Colonic mucosa (tissue), 4 donors: Measurements from ENCODE around the gene RNF144A. TPM values are rescaled to one million over a fixed set of nuclear protein-coding genes. Genes with fewer than 3 reads are reported as not detected.

ENCODE experiments used
- DNase-seq: peaks from one replicate; pipeline ENCODE4 v3.0.0-alpha.2; 2020
- H3K27ac ChIP-seq: fragments of 200-600 bp; one replicate; pipeline ENCODE4 v1.8.0; 2021
- H3K27me3 ChIP-seq: fragments of 200-600 bp; one replicate; pipeline ENCODE4 v1.8.0; 2021
- H3K36me3 ChIP-seq: fragments of 200-600 bp; one replicate; pipeline ENCODE4 v1.8.0; 2021
- H3K4me1 ChIP-seq: fragments of 200-600 bp; one replicate; pipeline ENCODE4 v1.8.0; 2021; ENCODE audit warnings: mild to moderate bottlenecking
- H3K4me3 ChIP-seq: fragments of 200-600 bp; one replicate; pipeline ENCODE4 v1.8.0; 2021
- H3K9ac ChIP-seq, 2 donors: one replicate each; pipeline ENCODE4 v1.7.0; 2013; ENCODE audit warnings: control low read depth in 2 of 2, low read depth in 2 of 2, low read length in 2 of 2
- H3K9me3 ChIP-seq: fragments of 200-600 bp; one replicate; pipeline ENCODE4 v1.8.0; 2021
- CTCF ChIP-seq: fragments of 200-600 bp; IDR thresholded peaks from one replicate; pipeline ENCODE4 v1.8.0; 2022; ENCODE audit warnings: antibody characterized with exemption, mild to moderate bottlenecking
- intact Hi-C: fragments of 100-400 bp; cut with DNase I; formaldehyde crosslinking; loops from one replicate; pipeline ENCODE4 v1.14.1; 2022
- total RNA-seq, 2 donors: library from RNA; stranded (reverse); fragmentation: NEBNext Ultra II Directional in 1 of 2; extraction: Animal tissue kit (Norgen Biotek cat#: 25700) in 1 of 2; gene quantifications; one replicate each; pipeline ENCODE4 v1.2.1, GENCODE V29; 2021
- donor health status: healthy.
- donor health status: DM: no; HTN: no; CAD: no.
- donor health status: DM: no; HTN: no; CAD: no.

RNF144A gene
- total RNA-seq, 2 donors from 2014 or later: 13.9 to 22.6 TPM

- intact Hi-C loops: loop anchor here (5.0 kb wide), 1 partner anchor 118 kb away; no protein-coding TSS in a partner anchor
- Histone ChIP-seq H3K4me3 (no peak overlapping the region), H3K9ac (no peak overlapping the region), H3K9me3 (no peaks in the 10 kb centered on the region), H3K27me3 (no peaks in the 10 kb centered on the region), H3K4me1 (no peaks in the 10 kb centered on the region), H3K36me3 (no peaks in the 10 kb centered on the region), H3K27ac (no peak overlapping the region)
- TF ChIP-seq CTCF: no peak
- DNase-seq: no peak
Measured at GRCh38 chr2:6909431-6910385, 7.5 kb upstream of the RNF144A start.

GRCh38 chr2:6911721-6912120, 5.5 kb upstream of the RNF144A start:
- no peak for TF ChIP-seq CTCF
- no peak overlapping the region for H3K27ac ChIP-seq
- H3K4me3 ChIP-seq: no peak overlapping the region
- DNase-seq: no peak
- no peak overlapping the region for H3K9ac ChIP-seq
- H3K27me3 ChIP-seq: no peaks in the 10 kb centered on the region
- intact Hi-C loops: loop anchor here (5.0 kb wide), 1 partner anchor 116 kb away; no protein-coding TSS in a partner anchor
- H3K4me1 ChIP-seq: no peaks in the 10 kb centered on the region
- no peaks in the 10 kb centered on the region for H3K36me3 ChIP-seq
- H3K9me3 ChIP-seq: no peaks in the 10 kb centered on the region

GRCh38 chr2:6913415-6914157, 3.6 kb upstream of the RNF144A start:
- H3K9me3 ChIP-seq: no peaks in the 10 kb centered on the region
- no peak overlapping the region for H3K27ac ChIP-seq
- TF ChIP-seq CTCF: no peak
- H3K9ac ChIP-seq: no peak overlapping the region
- no peak overlapping the region for H3K4me3 ChIP-seq
- H3K36me3 ChIP-seq: no peaks in the 10 kb centered on the region
- no peaks in the 10 kb centered on the region for H3K4me1 ChIP-seq
- intact Hi-C loops: loop anchor here (5.0 kb wide), 1 partner anchor 114 kb away; no protein-coding TSS in a partner anchor
- DNase-seq: no peak
- no peaks in the 10 kb centered on the region for H3K27me3 ChIP-seq

GRCh38 chr2:6914828-6915227, 2.4 kb upstream of the RNF144A start:
- no peak for DNase-seq
- Histone ChIP-seq H3K4me3 (no peak overlapping the region), H3K4me1 (no peaks in the 10 kb centered on the region), H3K27ac (no peak overlapping the region), H3K9ac (no peak overlapping the region), H3K9me3 (no peaks in the 10 kb centered on the region), H3K27me3 (no peaks in the 10 kb centered on the region), H3K36me3 (no peaks in the 10 kb centered on the region)
- intact Hi-C loops: loop anchor here (5.0 kb wide), 1 partner anchor 112 kb away; no protein-coding TSS in a partner anchor
- TF ChIP-seq CTCF: no peak

GRCh38 chr2:6915399-6915798, 1.8 kb upstream of the RNF144A start:
- no peak for TF ChIP-seq CTCF
- no peaks in the 10 kb centered on the region for H3K4me1 ChIP-seq

More at GRCh38 chr2:6915399-6915798, 1.8 kb upstream of the RNF144A start:
- H3K9me3 ChIP-seq: no peaks in the 10 kb centered on the region
- H3K36me3 ChIP-seq: no peaks in the 10 kb centered on the region
- H3K27ac ChIP-seq: no peak overlapping the region
- intact Hi-C loops: no loop called here
- H3K27me3 ChIP-seq: no peaks in the 10 kb centered on the region
- no peak for DNase-seq
- H3K9ac ChIP-seq: no peak overlapping the region
- no peak overlapping the region for H3K4me3 ChIP-seq
